ENCODE results near the gene HOXA13. TPM values are rescaled to one million over a fixed set of nuclear protein-coding genes. Genes with fewer than 3 reads are reported as not detected.

Gene HOXA13
- total RNA-seq, 4 donors from 2014 or later: not detected

- H3K27me3 ChIP-seq: peaks cover 79% of the 10 kb centered on the region
- no peak for DNase-seq
- no peaks in the 10 kb centered on the region for H3K36me3 ChIP-seq
- H3K4me3 ChIP-seq (replicated peaks in 1 of 3): peak within 1 kb of the TSS in 1 of 3 donors; percentile 6
- H3K9me3 ChIP-seq: no peaks in the 10 kb centered on the region
- intact Hi-C loops (cut with DNase I): no loop called here
- WGBS, 2 donors: 5% methylated on average over 23 to 29 of the region's 62 CpGs
- H3K27ac ChIP-seq: no peak within 1 kb of the TSS
- no peak for TF ChIP-seq CTCF (IDR thresholded peaks at IDR 0.05)
- H3K4me1 ChIP-seq: peaks cover 20 to 32% of the 10 kb centered on the region in 2 donors
Observed at GRCh38 chr7:27242555-27243339, 42.9 kb upstream of the HOXA13 start, which contains the start of gene EVX1. TSS of gene EVX1 (plus strand) at chr7:27242802. CDS start at chr7:27243031, 229 bp downstream.

- no peak overlapping the region for H3K4me3 ChIP-seq (replicated peaks in 1 of 3)
- 16 to 20% methylated on average over 14 of the region's 14 CpGs for WGBS, 2 donors
Observed at GRCh38 chr7:27242154-27242553, 42.3 kb upstream of the HOXA13 start.

GRCh38 chr7:27241189-27242056, 41.5 kb upstream of the HOXA13 start:
- Histone ChIP-seq H3K4me3 (replicated peaks in 1 of 3) (no peak overlapping the region), H3K4me1 (peaks cover 20 to 32% of the 10 kb centered on the region in 2 donors), H3K36me3 (no peaks in the 10 kb centered on the region), H3K27ac (no peak overlapping the region), H3K27me3 (peaks cover 73% of the 10 kb centered on the region), H3K9me3 (no peaks in the 10 kb centered on the region)
- no peak for TF ChIP-seq CTCF (IDR thresholded peaks at IDR 0.05)
- no peak for TF ChIP-seq POLR2A (IDR thresholded peaks at IDR 0.05)
- intact Hi-C loops (cut with DNase I): no loop called here
- DNase-seq: no peak
- 14 to 17% methylated on average over 17 of the region's 17 CpGs for WGBS, 2 donors

More at GRCh38 chr7:27242154-27242553, 42.3 kb upstream of the HOXA13 start:
- Histone ChIP-seq H3K27ac (no peak overlapping the region), H3K9me3 (no peaks in the 10 kb centered on the region), H3K36me3 (no peaks in the 10 kb centered on the region), H3K4me1 (peaks cover 20 to 32% of the 10 kb centered on the region in 2 donors), H3K27me3 (peaks cover 76% of the 10 kb centered on the region)
- intact Hi-C loops (cut with DNase I): no loop called here
- DNase-seq: no peak
- no peak for TF ChIP-seq POLR2A (IDR thresholded peaks at IDR 0.05)
- no peak for TF ChIP-seq CTCF (IDR thresholded peaks at IDR 0.05)

DNA sequence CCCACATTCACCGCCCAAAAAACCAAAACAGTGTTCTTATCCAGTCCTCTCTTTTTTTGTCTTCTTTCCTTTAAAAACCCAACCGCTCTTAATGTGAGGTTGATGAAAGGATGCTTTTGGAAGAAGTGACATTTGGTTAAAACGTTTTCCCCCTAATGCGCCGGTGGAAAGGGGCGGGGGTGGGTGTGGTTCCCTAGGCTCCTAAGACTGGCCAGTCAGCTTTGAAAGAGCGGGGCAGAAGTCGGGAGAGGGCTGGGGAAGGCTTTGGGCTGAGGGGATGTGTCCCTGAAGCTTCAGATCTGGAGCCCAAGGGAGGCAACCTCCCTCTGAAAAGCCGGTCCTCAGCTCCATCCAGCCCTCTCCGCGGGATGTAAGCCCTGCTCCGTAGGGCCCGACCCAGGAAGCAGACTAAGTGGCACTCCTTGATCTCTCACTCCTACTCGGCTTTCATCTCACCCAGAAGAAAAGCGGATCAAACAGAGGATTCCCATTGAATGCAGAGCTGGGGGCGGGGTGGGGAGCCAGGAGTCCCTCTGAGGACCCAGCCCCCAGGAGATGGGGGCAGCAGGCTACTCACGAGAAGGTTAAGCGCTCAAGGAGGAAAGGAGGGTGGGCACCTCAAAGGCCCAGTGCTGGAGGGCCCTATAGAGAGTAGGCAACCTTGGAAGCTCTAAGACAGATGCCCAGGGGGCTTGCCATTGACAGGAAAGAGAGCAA, 40.3 kb upstream of the HOXA13 start:
- no peak overlapping the region for H3K4me3 ChIP-seq (replicated peaks in 1 of 3)
- intact Hi-C loops (cut with DNase I): no loop called here
- peaks cover 26 to 28% of the 10 kb centered on the region in 2 donors for H3K4me1 ChIP-seq
- H3K36me3 ChIP-seq: no peaks in the 10 kb centered on the region
- H3K27me3 ChIP-seq: peaks cover 67% of the 10 kb centered on the region
- TF ChIP-seq CTCF (IDR thresholded peaks at IDR 0.05): no peak
- no peak for TF ChIP-seq POLR2A (IDR thresholded peaks at IDR 0.05)
- DNase-seq: no peak
- H3K27ac ChIP-seq: no peak overlapping the region
- no peaks in the 10 kb centered on the region for H3K9me3 ChIP-seq
- WGBS, 2 donors: 9 to 11% methylated on average over 16 to 18 of the region's 18 CpGs
